Dermis blood vessel endothelial cell (primary cell): ENCODE data around the gene KCNK6. TPM values are rescaled to one million over a fixed set of nuclear protein-coding genes. Genes with fewer than 3 reads are reported as not detected.
"Not testable (repeated sequence)": the region's sequence is repeated elsewhere in the genome, so short reads cannot be mapped to it uniquely, and the experiment has no call there.

Source experiments
- DNase-seq: peaks from one replicate; pipeline ENCODE4 v3.0.0; 2010
- total RNA-seq: library from RNA; depleted of rRNA; stranded (reverse); fragments of >200 nt; gene quantifications from 2 replicates; pipeline ENCODE4 v1.2.3, GENCODE V29; 2014

The KCNK6 gene
- total RNA-seq, 1 donor from 2014 or later = 10.2 TPM

GRCh38 chr19:38362076-38362945 is 42.7 kb downstream of the KCNK6 start:
- DNase-seq = peak; percentile 58

- DNase-seq = not testable (repeated sequence)
Measured at GRCh38 chr19:38362946-38363688, 43.5 kb downstream of the KCNK6 start.

GRCh38 chr19:38367041-38367440 is 47.4 kb downstream of the KCNK6 start:
- DNase-seq = no peak

- DNase-seq = no peak
Measured at GRCh38 chr19:38369584-38369983, 49.9 kb downstream of the KCNK6 start.

GRCh38 chr19:38370299-38370698 is 50.7 kb downstream of the KCNK6 start:
- DNase-seq = no peak

GRCh38 chr19:38371081-38371480 is 51.4 kb downstream of the KCNK6 start:
- no peak for DNase-seq

GRCh38 chr19:38373907-38374331 is 54.3 kb downstream of the KCNK6 start:
- no peak for DNase-seq

GRCh38 chr19:38374332-38375097 is 54.9 kb downstream of the KCNK6 start, which contains the start of gene PSMD8:
PSMD8 (plus strand) TSS chr19:38374571; CDS start chr19:38374602, 31 bp downstream.
- DNase-seq = peak; percentile 99

GRCh38 chr19:38375098-38375493 is 55.5 kb downstream of the KCNK6 start:
- DNase-seq = no peak

GRCh38 chr19:38375748-38376147 is 56.1 kb downstream of the KCNK6 start:
- no peak for DNase-seq

- no peak for DNase-seq
Measured at GRCh38 chr19:38376576-38376975, 56.9 kb downstream of the KCNK6 start.

- no peak for DNase-seq
Measured at GRCh38 chr19:38377052-38377451, 57.4 kb downstream of the KCNK6 start.

GRCh38 chr19:38378866-38379265 is 59.2 kb downstream of the KCNK6 start:
- DNase-seq = no peak

- DNase-seq = no peak
Measured at GRCh38 chr19:38381138-38381537, 61.5 kb downstream of the KCNK6 start.

Other genes starting within 250 kb of the KCNK6 start
- gene DPF1, start 95.6 kb upstream of the KCNK6 start, total RNA-seq = 0.34 and 0.47 TPM in 2 replicates
- gene PPP1R14A, start 63.5 kb upstream of the KCNK6 start, total RNA-seq = 4.1 TPM in 2 replicates
- 25.9 and 34.5 TPM in 2 replicates for gene SPINT2, start 55.3 kb upstream of the KCNK6 start, total RNA-seq
- 14.8 TPM in 1 of 2 replicates, not detected in the other for gene C19orf33, start 15.6 kb upstream of the KCNK6 start, total RNA-seq
- gene YIF1B, start 3.9 kb upstream of the KCNK6 start, total RNA-seq = 76.6 and 97.3 TPM in 2 replicates
- 2.0 and 6.1 TPM in 2 replicates for gene CATSPERG, start 16.0 kb downstream of the KCNK6 start, total RNA-seq
- 251 and 344 TPM in 2 replicates for gene PSMD8, start 54.7 kb downstream of the KCNK6 start, total RNA-seq
- 0.23 and 0.34 TPM in 2 replicates for gene GGN, start 68.2 kb downstream of the KCNK6 start, total RNA-seq
- gene SPRED3, start 68.9 kb downstream of the KCNK6 start, total RNA-seq = 0.51 and 1.0 TPM in 2 replicates
- 7.3 and 12.3 TPM in 2 replicates for gene FAM98C, start 83.2 kb downstream of the KCNK6 start, total RNA-seq
- gene RASGRP4, start 106.4 kb downstream of the KCNK6 start, total RNA-seq = not detected in 2 replicates
- under 0.01 and 0.14 TPM in 2 replicates for gene RYR1, start 113.8 kb downstream of the KCNK6 start, total RNA-seq